ENCODE measurements around the gene SPOCD1. TPM values are rescaled to one million over a fixed set of nuclear protein-coding genes. Genes with fewer than 3 reads are reported as not detected.

Gene SPOCD1
- total RNA-seq, 1 donor from 2014 or later = 1.1 TPM

- H3K9me3 Mint-ChIP-seq = no peaks in the 10 kb centered on the region
- no peak for TF ChIP-seq CTCF (conservative IDR thresholded peaks at IDR 0.05)
- H3K36me3 Mint-ChIP-seq = no peaks in the 10 kb centered on the region
- H3K4me3 Mint-ChIP-seq = no peak overlapping the region
- no peak overlapping the region for H3K27ac Mint-ChIP-seq
- peaks cover 3% of the 10 kb centered on the region for H3K27me3 Mint-ChIP-seq
- DNase-seq (ENCODE audit: extremely low spot score, unreplicated experiment) = no peak
- H3K4me1 Mint-ChIP-seq (ENCODE audit: unreplicated experiment) = peaks cover 8% of the 10 kb centered on the region
These were observed 20.8 kb upstream of the SPOCD1 start for GRCh38 chr1:31836638-31837037.

- H3K4me1 Mint-ChIP-seq (ENCODE audit: unreplicated experiment) = peaks cover 10% of the 10 kb centered on the region
- peaks cover 3% of the 10 kb centered on the region for H3K27me3 Mint-ChIP-seq
- no peaks in the 10 kb centered on the region for H3K9me3 Mint-ChIP-seq
- H3K4me3 Mint-ChIP-seq = no peak overlapping the region
- TF ChIP-seq CTCF (conservative IDR thresholded peaks at IDR 0.05) = no peak
- DNase-seq (ENCODE audit: extremely low spot score, unreplicated experiment) = no peak
- no peaks in the 10 kb centered on the region for H3K36me3 Mint-ChIP-seq
- no peak overlapping the region for H3K27ac Mint-ChIP-seq
These were observed 19.6 kb upstream of the SPOCD1 start for GRCh38 chr1:31835415-31835814.

- H3K27ac Mint-ChIP-seq = no peak overlapping the region
- no peak for TF ChIP-seq CTCF (conservative IDR thresholded peaks at IDR 0.05)
- H3K9me3 Mint-ChIP-seq = no peaks in the 10 kb centered on the region
- H3K4me3 Mint-ChIP-seq = no peak overlapping the region
- no peaks in the 10 kb centered on the region for H3K36me3 Mint-ChIP-seq
- peaks cover 3% of the 10 kb centered on the region for H3K27me3 Mint-ChIP-seq
- DNase-seq (ENCODE audit: extremely low spot score, unreplicated experiment) = no peak
- H3K4me1 Mint-ChIP-seq (ENCODE audit: unreplicated experiment) = peaks cover 10% of the 10 kb centered on the region
These were observed 18.7 kb upstream of the SPOCD1 start for GRCh38 chr1:31834501-31834900.

- Mint-ChIP-seq H3K4me3 (no peak overlapping the region), H3K27ac (no peak overlapping the region), H3K27me3 (peaks cover 7% of the 10 kb centered on the region), H3K9me3 (no peaks in the 10 kb centered on the region), H3K36me3 (no peaks in the 10 kb centered on the region), H3K4me1 (ENCODE audit: unreplicated experiment) (peaks cover 10% of the 10 kb centered on the region)
- TF ChIP-seq CTCF (conservative IDR thresholded peaks at IDR 0.05) = no peak
- no peak for DNase-seq (ENCODE audit: extremely low spot score, unreplicated experiment)
These were observed 15.9 kb upstream of the SPOCD1 start for GRCh38 chr1:31831397-31832378.

GRCh38 chr1:31830511-31830910 lies 14.7 kb upstream of the SPOCD1 start:
- Mint-ChIP-seq H3K27me3 (peaks cover 7% of the 10 kb centered on the region), H3K9me3 (no peaks in the 10 kb centered on the region), H3K36me3 (no peaks in the 10 kb centered on the region), H3K4me1 (ENCODE audit: unreplicated experiment) (peaks cover 10% of the 10 kb centered on the region), H3K27ac (no peak overlapping the region), H3K4me3 (no peak overlapping the region)
- no peak for DNase-seq (ENCODE audit: extremely low spot score, unreplicated experiment)
- TF ChIP-seq CTCF (conservative IDR thresholded peaks at IDR 0.05) = no peak

Measured in type B pancreatic cell (in vitro differentiated cells).